HepG2 (cell line): ENCODE measurements around the gene STK32C. TPM values are rescaled to one million over a fixed set of nuclear protein-coding genes. Genes with fewer than 3 reads are reported as not detected.
A peak's percentile ranks its signal among the peaks of the same experiment; 100 is the strongest.

Experiments
- ATAC-seq: fragments of 200-7000 bp; cut with Tn5 transposase; 3 replicates; pipeline ENCODE4 v1.9.1; 2020; ENCODE audit warnings: mild to moderate bottlenecking, moderate library complexity
- BruUV-seq: library from RNA; stranded (reverse); fragments of 400-500 nt; replicated peaks from 2 replicates; lab custom pipeline; 2021; lab: Mats Ljungman, UMichigan
- CTCF ChIA-PET: fragments of 300-600 bp; formaldehyde crosslinking; extraction: SDS; loops from one replicate; lab custom pipeline; 2021; ENCODE audit warnings: low total read pairs, inconsistent platforms, low intra/inter-chr PET ratio; lab: Yijun Ruan, JAX
- POLR2A ChIA-PET: fragments of 350-600 bp; sonication (Branson Sonifier 250); formaldehyde crosslinking; loops from one replicate; lab custom pipeline; 2020; ENCODE audit warnings: antibody characterized with exemption, inconsistent platforms; lab: Yijun Ruan, JAX
- DNase-seq: peaks from one replicate; pipeline ENCODE4 v3.0.0-alpha.2; 2015; ENCODE audit warnings: low spot score
- FAIRE-seq: peaks from 3 replicates; lab custom pipeline; 2011; peaks lifted over from hg19 to GRCh38; lab: Jason Lieb, UNC
- H2AFZ ChIP-seq: one replicate; pipeline ENCODE4 v1.6.1; 2011; ENCODE audit warnings: low read length, inconsistent platforms
- H3K27ac ChIP-seq: fragments of 300-600 bp; 3 replicates; pipeline ENCODE4 v1.8.0; 2011; ENCODE audit warnings: mixed run types, mild to moderate bottlenecking, mixed read lengths, low read length, inconsistent platforms; ENCODE audit not compliant: insufficient read depth; ENCODE audit errors: extremely low read length
- H3K27me3 ChIP-seq, 2 experiments: fragments of 200-600 bp in 1 of 2; 2 replicates in 1 of 2; 3 replicates in 1 of 2; pipeline versions ENCODE4 v1.6.0 to v1.8.0; 2011; ENCODE audit warnings: low read length in 2 of 2, mild to moderate bottlenecking in 2 of 2, moderate library complexity in 2 of 2, inconsistent platforms in 1 of 2; ENCODE audit not compliant: insufficient read depth in 2 of 2, control insufficient read depth in 1 of 2
- H3K36me3 ChIP-seq, 2 experiments: fragments of 200-600 bp in 1 of 2; replicated peaks in 1 of 2; 2 replicates in 1 of 2; 3 replicates in 1 of 2; pipeline versions ENCODE4 v1.5.1 to v1.8.0; 2011; ENCODE audit warnings: low read length in 2 of 2, inconsistent platforms in 1 of 2; ENCODE audit not compliant: insufficient read depth in 2 of 2, control insufficient read depth in 1 of 2
- H3K4me1 ChIP-seq: 2 replicates; pipeline ENCODE4 v1.5.1; 2012; ENCODE audit warnings: low read length, inconsistent platforms; ENCODE audit not compliant: insufficient read depth
- H3K4me2 ChIP-seq: 2 replicates; pipeline ENCODE4 v1.6.0; 2011; ENCODE audit warnings: low read depth, low read length, inconsistent platforms
- H3K4me3 ChIP-seq, 3 experiments: fragments of 200-600 bp in 1 of 3; sonication (generic), shearing (Covaris generic) in 1 of 3; replicated peaks in 1 of 3; 2 replicates each; pipeline ENCODE4 v1.5.1; 2011 to 2016; ENCODE audit warnings: low read length in 3 of 3, inconsistent platforms in 2 of 3, low read depth in 2 of 3, mild to moderate bottlenecking in 2 of 3, control low read depth in 1 of 3, mixed read lengths in 1 of 3; ENCODE audit not compliant: insufficient read depth in 1 of 3
- H3K79me2 ChIP-seq: one replicate; pipeline ENCODE4 v1.6.1; 2011; ENCODE audit warnings: low read length, inconsistent platforms; ENCODE audit not compliant: insufficient read depth
- H3K9ac ChIP-seq: 2 replicates; pipeline ENCODE4 v1.6.0; 2011; ENCODE audit warnings: mild to moderate bottlenecking, low read depth, low read length, inconsistent platforms; ENCODE audit not compliant: insufficient read depth
- H3K9me3 ChIP-seq: 2 replicates; pipeline ENCODE4 v1.5.1; 2012; ENCODE audit warnings: mild to moderate bottlenecking, low read length
- H4K20me1 ChIP-seq: 2 replicates; pipeline ENCODE4 v1.6.0; 2011; ENCODE audit warnings: inconsistent platforms, mild to moderate bottlenecking, low read length, moderate library complexity; ENCODE audit not compliant: insufficient read depth
- AFF4 ChIP-seq: sonication (generic); formaldehyde crosslinking; IDR thresholded peaks from 2 replicates; pipeline ENCODE4 v1.4.0; 2020; ENCODE audit warnings: missing genetic modification reagents
- ARID5B ChIP-seq: IDR thresholded peaks from 2 replicates; pipeline ENCODE4 v1.4.0; 2020; ENCODE audit warnings: mild to moderate bottlenecking, missing genetic modification reagents
- CENPT ChIP-seq: sonication (generic); formaldehyde crosslinking; IDR thresholded peaks from 2 replicates; pipeline ENCODE4 v1.8.0; 2022; ENCODE audit warnings: low read depth, mild to moderate bottlenecking, moderate library complexity, missing genetic modification reagents
- GLI4 ChIP-seq: sonication (generic); formaldehyde crosslinking; IDR thresholded peaks from 2 replicates; pipeline ENCODE4 v1.5.1; 2020; ENCODE audit warnings: missing genetic modification reagents, mild to moderate bottlenecking, moderate library complexity, borderline replicate concordance
- MYNN ChIP-seq: sonication (generic); formaldehyde crosslinking; IDR thresholded peaks from 2 replicates; pipeline ENCODE4 v1.4.0; 2020; ENCODE audit warnings: mild to moderate bottlenecking, low read depth, missing genetic modification reagents
- NCOR1 ChIP-seq: fragments of 200-600 bp; sonication (generic); IDR thresholded peaks from 2 replicates; pipeline ENCODE4 v1.7.0; 2017; ENCODE audit warnings: antibody characterized with exemption, low read length, borderline replicate concordance
- SALL1 ChIP-seq: sonication (generic); formaldehyde crosslinking; IDR thresholded peaks from 2 replicates; pipeline ENCODE4 v1.8.0; 2022; ENCODE audit warnings: mild to moderate bottlenecking, missing genetic modification reagents
- ZFX ChIP-seq: sonication (generic); formaldehyde crosslinking; IDR thresholded peaks from 2 replicates; pipeline ENCODE4 v1.4.0; 2020; ENCODE audit warnings: mild to moderate bottlenecking, low read depth, missing genetic modification reagents, moderate library complexity
- ZNF138 ChIP-seq: sonication (generic); formaldehyde crosslinking; IDR thresholded peaks from 2 replicates; pipeline ENCODE4 v1.5.0; 2020; ENCODE audit warnings: mild to moderate bottlenecking, low read depth, missing genetic modification reagents
- ZNF33B ChIP-seq: sonication (generic); formaldehyde crosslinking; IDR thresholded peaks from 2 replicates; pipeline ENCODE4 v1.5.1; 2020; ENCODE audit warnings: mild to moderate bottlenecking, missing genetic modification reagents
- ZNF644 ChIP-seq: IDR thresholded peaks from 2 replicates; pipeline ENCODE4 v1.6.1; 2016; ENCODE audit warnings: low read depth
- WGBS: methylation state at CpG from one replicate; pipeline ENCODE4 v1.1.6; 2017; ENCODE audit warnings: low lambda C conversion rate; 5-methylcytosine and 5-hydroxymethylcytosine counted together
- in situ Hi-C: cut with HindIII; loops from 2 replicates; pipeline ENCODE4 v1.10.0; 2017; ENCODE audit warnings: low pct_unique_long_range_greater_than_20kb; ENCODE audit not compliant: extremely low pct_ligation_motif_present
- intact Hi-C: fragments of 100-400 bp; cut with micrococcal nuclease; formaldehyde crosslinking; loops from one replicate; pipeline ENCODE4 v1.10.0; 2022; ENCODE audit not compliant: unreplicated experiment
- polyA plus RNA-seq, 8 experiments: library from polyadenylated mRNA; depleted of rRNA in 3 of 8; stranded (reverse) in 7 of 8; unstranded in 1 of 8; fragments of >200 nt; fragmentation: Illumina TruSeq in 4 of 8; extraction: Trizol in 4 of 8; gene quantifications; 2 replicates each; pipeline versions ENCODE4 v1.2.1 to v1.2.3, GENCODE V29; 2011 to 2016; ENCODE audit warnings: low read depth in 4 of 8, missing spikeins in 1 of 8, mixed read lengths in 1 of 8; ENCODE audit not compliant: insufficient read depth in 1 of 8
- total RNA-seq, 5 experiments: library from RNA; depleted of rRNA; stranded (reverse); fragments of >200 nt; fragmentation: Illumina TruSeq; extraction: Trizol; gene quantifications; 2 replicates each; pipeline ENCODE4 v1.2.3, GENCODE V29; 2016; ENCODE audit warnings: low read depth in 1 of 5
- TF ChIP-seq, protein P1 (sequence below): IDR thresholded peaks from 2 replicates; pipeline ENCODE4 v1.6.1; 2012; ENCODE audit warnings: inconsistent platforms
- TF ChIP-seq, protein P2 (sequence below): sonication (generic); formaldehyde crosslinking; IDR thresholded peaks from 2 replicates; pipeline ENCODE4 v1.4.0; 2020; ENCODE audit warnings: missing genetic modification reagents

STK32C gene
- total and polyA plus RNA-seq, 2 of the 13 experiments (the other 11 are each of a cell fraction or from before 2014, with no cell fraction given) = 10.9 to 19.4 TPM

- H3K4me3 ChIP-seq = no peak overlapping the region
- no peak overlapping the region for H3K27ac ChIP-seq
- in situ Hi-C loops (no loop called here), intact Hi-C loops (no loop called here)
- ChIA-PET CTCF (no interaction called here), POLR2A (no interaction called here)
- peak; percentile 27 for DNase-seq
- no peaks in the 10 kb centered on the region; the same call in none of the 2 replicates for H4K20me1 ChIP-seq
- whole genome bisulfite sequencing = 23% methylated on average over 7 of the region's 16 CpGs
- peak; percentile 68 for ATAC-seq
- H3K79me2 ChIP-seq = no peaks in the 10 kb centered on the region
- H3K4me2 ChIP-seq = no peak overlapping the region
- peaks cover 69% of the 10 kb centered on the region for H3K4me1 ChIP-seq
- H3K9me3 ChIP-seq = no peaks in the 10 kb centered on the region
- no peak for FAIRE-seq
- no peak overlapping the region for H3K9ac ChIP-seq
- H3K36me3 ChIP-seq = no peaks in the 10 kb centered on the region
- BruUV-seq = no TSS peak
- no peak overlapping the region for H2AFZ ChIP-seq
- peaks cover 0 to 40% of the 10 kb centered on the region in 2 experiments for H3K27me3 ChIP-seq
- TF ChIP-seq MYNN = no peak
- peak; percentile 40; the same call in 1 of the 2 replicates for TF ChIP-seq ZFX (CRISPR knock-in tag)
- 0 out of 2 replicates have a peak, but pooled peaks have one; percentile 13 for TF ChIP-seq SALL1 (CRISPR knock-in tag)
- TF ChIP-seq ZNF33B = no peak
- TF ChIP-seq, protein P1, sequence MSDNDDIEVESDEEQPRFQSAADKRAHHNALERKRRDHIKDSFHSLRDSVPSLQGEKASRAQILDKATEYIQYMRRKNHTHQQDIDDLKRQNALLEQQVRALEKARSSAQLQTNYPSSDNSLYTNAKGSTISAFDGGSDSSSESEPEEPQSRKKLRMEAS = peak; percentile 42; the same call in 1 of the 2 replicates
- 0 out of 2 replicates have a peak, but pooled peaks have one; percentile 33 for TF ChIP-seq CENPT (CRISPR knock-in tag)
- TF ChIP-seq GLI4 (CRISPR knock-in tag) = no peak
- TF ChIP-seq ZNF644 (CRISPR knock-in tag) = 0 out of 2 replicates have a peak, but pooled peaks have one; percentile 35
- TF ChIP-seq ZNF138 (CRISPR knock-in tag) = no peak
- peak; percentile 40; the same call in 1 of the 2 replicates for TF ChIP-seq ARID5B (CRISPR knock-in tag)
- TF ChIP-seq, protein P2, sequence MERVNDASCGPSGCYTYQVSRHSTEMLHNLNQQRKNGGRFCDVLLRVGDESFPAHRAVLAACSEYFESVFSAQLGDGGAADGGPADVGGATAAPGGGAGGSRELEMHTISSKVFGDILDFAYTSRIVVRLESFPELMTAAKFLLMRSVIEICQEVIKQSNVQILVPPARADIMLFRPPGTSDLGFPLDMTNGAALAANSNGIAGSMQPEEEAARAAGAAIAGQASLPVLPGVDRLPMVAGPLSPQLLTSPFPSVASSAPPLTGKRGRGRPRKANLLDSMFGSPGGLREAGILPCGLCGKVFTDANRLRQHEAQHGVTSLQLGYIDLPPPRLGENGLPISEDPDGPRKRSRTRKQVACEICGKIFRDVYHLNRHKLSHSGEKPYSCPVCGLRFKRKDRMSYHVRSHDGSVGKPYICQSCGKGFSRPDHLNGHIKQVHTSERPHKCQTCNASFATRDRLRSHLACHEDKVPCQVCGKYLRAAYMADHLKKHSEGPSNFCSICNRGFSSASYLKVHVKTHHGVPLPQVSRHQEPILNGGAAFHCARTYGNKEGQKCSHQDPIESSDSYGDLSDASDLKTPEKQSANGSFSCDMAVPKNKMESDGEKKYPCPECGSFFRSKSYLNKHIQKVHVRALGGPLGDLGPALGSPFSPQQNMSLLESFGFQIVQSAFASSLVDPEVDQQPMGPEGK (CRISPR knock-in tag) = peak; percentile 83
- TF ChIP-seq AFF4 = no peak
- TF ChIP-seq NCOR1 = no peak
Measured at GRCh38 chr10:132179551-132180392, 128.0 kb downstream of the STK32C start.
